Measurements from ENCODE around the gene RAET1E.
"Not testable (repeated sequence)": the region's sequence is repeated elsewhere in the genome, so short reads cannot be mapped to it uniquely, and the experiment has no call there.

Gene RAET1E

GRCh38 chr6:149860513-149860833, 37.4 kb downstream of the RAET1E start:
- H3K4me1 Mint-ChIP-seq (ENCODE audit: low read depth): peaks cover 12% of the 10 kb centered on the region
- H3K9me3 Mint-ChIP-seq: no peaks in the 10 kb centered on the region
- no peaks in the 10 kb centered on the region for H3K36me3 Mint-ChIP-seq (ENCODE audit: low read depth)
- no peak overlapping the region for H3K4me3 Mint-ChIP-seq
- no peak overlapping the region for H3K27ac Mint-ChIP-seq
- H3K27me3 Mint-ChIP-seq (ENCODE audit: low read depth): peaks cover 38% of the 10 kb centered on the region

- H3K9me3 Mint-ChIP-seq: no peaks in the 10 kb centered on the region
- peaks cover 37% of the 10 kb centered on the region for H3K27me3 Mint-ChIP-seq (ENCODE audit: low read depth)
- H3K4me1 Mint-ChIP-seq (ENCODE audit: low read depth): peaks cover 15% of the 10 kb centered on the region
- no peak overlapping the region for H3K4me3 Mint-ChIP-seq
- no peak overlapping the region for H3K27ac Mint-ChIP-seq
- H3K36me3 Mint-ChIP-seq (ENCODE audit: low read depth): no peaks in the 10 kb centered on the region
Measured at GRCh38 chr6:149859938-149860337, 38.0 kb downstream of the RAET1E start.

GRCh38 chr6:149859368-149859767, 38.5 kb downstream of the RAET1E start:
- Mint-ChIP-seq H3K27ac (no peak overlapping the region), H3K27me3 (ENCODE audit: low read depth) (peaks cover 42% of the 10 kb centered on the region), H3K4me3 (no peak overlapping the region), H3K9me3 (no peaks in the 10 kb centered on the region), H3K4me1 (ENCODE audit: low read depth) (peaks cover 17% of the 10 kb centered on the region), H3K36me3 (ENCODE audit: low read depth) (no peaks in the 10 kb centered on the region)

GRCh38 chr6:149857541-149857940, 40.4 kb downstream of the RAET1E start:
- H3K4me3 Mint-ChIP-seq: no peak overlapping the region
- H3K27ac Mint-ChIP-seq: no peak overlapping the region
- H3K27me3 Mint-ChIP-seq (ENCODE audit: low read depth): peaks cover 37% of the 10 kb centered on the region

GRCh38 chr6:149856256-149856994, 41.5 kb downstream of the RAET1E start:
- no peaks in the 10 kb centered on the region for H3K9me3 Mint-ChIP-seq
- H3K4me1 Mint-ChIP-seq (ENCODE audit: low read depth): peaks cover 23% of the 10 kb centered on the region
- no peak overlapping the region for H3K27ac Mint-ChIP-seq
- peaks cover 34% of the 10 kb centered on the region for H3K27me3 Mint-ChIP-seq (ENCODE audit: low read depth)
- no peaks in the 10 kb centered on the region for H3K36me3 Mint-ChIP-seq (ENCODE audit: low read depth)
- H3K4me3 Mint-ChIP-seq: no peak overlapping the region

More at GRCh38 chr6:149857541-149857940, 40.4 kb downstream of the RAET1E start:
- H3K36me3 Mint-ChIP-seq (ENCODE audit: low read depth): no peaks in the 10 kb centered on the region
- peaks cover 18% of the 10 kb centered on the region for H3K4me1 Mint-ChIP-seq (ENCODE audit: low read depth)
- no peaks in the 10 kb centered on the region for H3K9me3 Mint-ChIP-seq

GRCh38 chr6:149855741-149856140, 42.2 kb downstream of the RAET1E start:
- no peaks in the 10 kb centered on the region for H3K9me3 Mint-ChIP-seq
- H3K4me3 Mint-ChIP-seq: no peak overlapping the region
- peaks cover 25% of the 10 kb centered on the region for H3K4me1 Mint-ChIP-seq (ENCODE audit: low read depth)
- H3K36me3 Mint-ChIP-seq (ENCODE audit: low read depth): no peaks in the 10 kb centered on the region
- H3K27me3 Mint-ChIP-seq (ENCODE audit: low read depth): peaks cover 33% of the 10 kb centered on the region
- no peak overlapping the region for H3K27ac Mint-ChIP-seq

GRCh38 chr6:149855040-149855654, 42.8 kb downstream of the RAET1E start:
- no peak overlapping the region for H3K4me3 Mint-ChIP-seq
- H3K9me3 Mint-ChIP-seq: no peaks in the 10 kb centered on the region
- no peak overlapping the region for H3K27ac Mint-ChIP-seq
- no peaks in the 10 kb centered on the region for H3K36me3 Mint-ChIP-seq (ENCODE audit: low read depth)
- H3K4me1 Mint-ChIP-seq (ENCODE audit: low read depth): peaks cover 22% of the 10 kb centered on the region
- peaks cover 36% of the 10 kb centered on the region for H3K27me3 Mint-ChIP-seq (ENCODE audit: low read depth)

GRCh38 chr6:149854532-149854931, 43.4 kb downstream of the RAET1E start:
- Mint-ChIP-seq H3K9me3 (no peaks in the 10 kb centered on the region), H3K27me3 (ENCODE audit: low read depth) (peaks cover 42% of the 10 kb centered on the region), H3K4me3 (no peak overlapping the region), H3K4me1 (ENCODE audit: low read depth) (peaks cover 22% of the 10 kb centered on the region), H3K27ac (no peak overlapping the region), H3K36me3 (ENCODE audit: low read depth) (no peaks in the 10 kb centered on the region)

GRCh38 chr6:149854017-149854416, 43.9 kb downstream of the RAET1E start:
- not testable (repeated sequence) for H3K27ac Mint-ChIP-seq; H3K36me3 Mint-ChIP-seq (ENCODE audit: low read depth); H3K4me3 Mint-ChIP-seq; H3K9me3 Mint-ChIP-seq
- Mint-ChIP-seq H3K4me1 (ENCODE audit: low read depth) (peaks cover 22% of the 10 kb centered on the region), H3K27me3 (ENCODE audit: low read depth) (peaks cover 43% of the 10 kb centered on the region)

GRCh38 chr6:149852881-149853280, 45.0 kb downstream of the RAET1E start:
- Mint-ChIP-seq H3K36me3 (ENCODE audit: low read depth) (no peaks in the 10 kb centered on the region), H3K9me3 (no peaks in the 10 kb centered on the region), H3K4me3 (no peak overlapping the region), H3K4me1 (ENCODE audit: low read depth) (peaks cover 22% of the 10 kb centered on the region), H3K27ac (no peak overlapping the region), H3K27me3 (ENCODE audit: low read depth) (peaks cover 44% of the 10 kb centered on the region)

GRCh38 chr6:149852180-149852579, 45.7 kb downstream of the RAET1E start:
- H3K36me3 Mint-ChIP-seq (ENCODE audit: low read depth): no peaks in the 10 kb centered on the region
- H3K4me1 Mint-ChIP-seq (ENCODE audit: low read depth): peaks cover 24% of the 10 kb centered on the region
- no peak overlapping the region for H3K4me3 Mint-ChIP-seq
- no peak overlapping the region for H3K27ac Mint-ChIP-seq
- H3K27me3 Mint-ChIP-seq (ENCODE audit: low read depth): peaks cover 41% of the 10 kb centered on the region
- H3K9me3 Mint-ChIP-seq: no peaks in the 10 kb centered on the region

- H3K27me3 Mint-ChIP-seq (ENCODE audit: low read depth): peaks cover 38% of the 10 kb centered on the region
- H3K4me1 Mint-ChIP-seq (ENCODE audit: low read depth): peaks cover 23% of the 10 kb centered on the region
- H3K9me3 Mint-ChIP-seq: no peaks in the 10 kb centered on the region
- H3K27ac Mint-ChIP-seq: no peak overlapping the region
- H3K36me3 Mint-ChIP-seq (ENCODE audit: low read depth): no peaks in the 10 kb centered on the region
- H3K4me3 Mint-ChIP-seq: no peak overlapping the region
Measured at GRCh38 chr6:149851461-149852110, 46.3 kb downstream of the RAET1E start.

- H3K36me3 Mint-ChIP-seq (ENCODE audit: low read depth): not testable (repeated sequence)
- peaks cover 36% of the 10 kb centered on the region for H3K27me3 Mint-ChIP-seq (ENCODE audit: low read depth)
Measured at GRCh38 chr6:149848343-149848742, 49.6 kb downstream of the RAET1E start.

More at GRCh38 chr6:149848343-149848742, 49.6 kb downstream of the RAET1E start:
- not testable (repeated sequence) for H3K4me3 Mint-ChIP-seq, H3K27ac Mint-ChIP-seq, H3K9me3 Mint-ChIP-seq
- peaks cover 19% of the 10 kb centered on the region for H3K4me1 Mint-ChIP-seq (ENCODE audit: low read depth)
